Gastroesophageal sphincter (tissue), 3 donors: ENCODE data around the gene CTDSP1.

Experiments used
- EP300 ChIP-seq: sonication (generic); formaldehyde crosslinking; IDR thresholded peaks from one replicate; pipeline ENCODE4 v1.6.1; 2017; ENCODE audit warnings: antibody characterized with exemption, mild to moderate bottlenecking
- POLR2AphosphoS5 ChIP-seq: sonication (generic); formaldehyde crosslinking; IDR thresholded peaks from one replicate; pipeline ENCODE4 v1.6.1; 2017; ENCODE audit warnings: antibody characterized with exemption
- TF ChIP-seq, protein P1 (sequence below), 4 experiments: fragments of 200-600 bp in 2 of 4; fragments of 450-650 bp in 2 of 4; sonication (generic) in 1 of 4; IDR thresholded peaks; one replicate each; pipeline ENCODE4 v1.5.1; 2017 to 2019; ENCODE audit warnings: antibody characterized with exemption in 4 of 4, mild to moderate bottlenecking in 2 of 4, moderate library complexity in 2 of 4

DNA sequence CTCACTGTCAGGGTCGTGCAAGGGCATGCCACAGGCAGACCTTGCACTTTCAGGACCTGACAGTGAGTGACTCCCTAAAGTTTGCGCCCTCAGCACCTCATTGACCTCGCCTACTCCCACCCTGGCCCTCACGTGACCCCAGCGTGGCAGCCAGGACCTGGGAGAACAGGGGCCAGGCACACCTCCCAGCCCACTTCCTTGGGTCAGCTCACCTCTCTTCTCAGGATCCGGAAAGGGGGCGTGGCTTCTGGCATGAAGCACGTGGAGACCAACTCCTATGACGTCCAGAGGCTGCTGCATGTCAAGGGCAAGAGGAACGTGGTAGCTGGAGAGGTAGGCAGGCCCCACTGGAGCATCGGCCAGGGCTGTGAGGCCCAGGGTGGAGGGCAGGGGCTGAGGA lies 28.1 kb downstream of the CTDSP1 start:
- TF ChIP-seq, protein P1, sequence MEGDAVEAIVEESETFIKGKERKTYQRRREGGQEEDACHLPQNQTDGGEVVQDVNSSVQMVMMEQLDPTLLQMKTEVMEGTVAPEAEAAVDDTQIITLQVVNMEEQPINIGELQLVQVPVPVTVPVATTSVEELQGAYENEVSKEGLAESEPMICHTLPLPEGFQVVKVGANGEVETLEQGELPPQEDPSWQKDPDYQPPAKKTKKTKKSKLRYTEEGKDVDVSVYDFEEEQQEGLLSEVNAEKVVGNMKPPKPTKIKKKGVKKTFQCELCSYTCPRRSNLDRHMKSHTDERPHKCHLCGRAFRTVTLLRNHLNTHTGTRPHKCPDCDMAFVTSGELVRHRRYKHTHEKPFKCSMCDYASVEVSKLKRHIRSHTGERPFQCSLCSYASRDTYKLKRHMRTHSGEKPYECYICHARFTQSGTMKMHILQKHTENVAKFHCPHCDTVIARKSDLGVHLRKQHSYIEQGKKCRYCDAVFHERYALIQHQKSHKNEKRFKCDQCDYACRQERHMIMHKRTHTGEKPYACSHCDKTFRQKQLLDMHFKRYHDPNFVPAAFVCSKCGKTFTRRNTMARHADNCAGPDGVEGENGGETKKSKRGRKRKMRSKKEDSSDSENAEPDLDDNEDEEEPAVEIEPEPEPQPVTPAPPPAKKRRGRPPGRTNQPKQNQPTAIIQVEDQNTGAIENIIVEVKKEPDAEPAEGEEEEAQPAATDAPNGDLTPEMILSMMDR (IDR thresholded peaks at IDR 0.05) = no peak
- no peak for TF ChIP-seq EP300
- no peak for TF ChIP-seq POLR2AphosphoS5
